Measurements from ENCODE around the gene TXLNG.

TXLNG gene

DNA sequence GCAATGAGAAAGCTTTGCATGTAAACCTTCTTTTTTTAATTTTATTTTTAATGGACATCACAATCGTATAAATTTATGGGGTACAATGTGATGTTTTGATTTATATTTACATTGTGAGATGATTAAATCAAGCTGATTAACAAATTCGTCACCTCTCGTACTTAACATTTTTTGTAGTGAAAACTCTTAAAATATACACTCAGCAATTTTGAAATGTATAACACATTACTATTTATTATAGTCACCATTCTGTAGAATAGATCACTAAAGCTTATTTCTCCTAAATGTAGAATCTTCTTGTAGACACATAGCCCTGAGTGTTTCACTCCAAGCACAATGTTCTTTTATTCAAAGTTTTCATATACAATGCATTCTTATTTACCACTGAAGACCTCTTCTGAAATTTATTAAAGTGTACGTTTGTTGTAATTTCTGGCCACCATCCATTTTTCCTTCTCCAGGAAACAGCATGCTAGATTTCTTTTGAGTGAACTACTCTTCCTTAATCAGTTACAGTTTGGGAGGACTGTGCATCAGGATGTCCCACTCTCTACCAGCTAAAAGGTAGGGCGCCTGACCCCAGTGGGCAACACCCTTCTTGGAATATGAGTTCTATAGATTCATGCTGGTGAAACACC lies 88.3 kb downstream of the TXLNG start:
- DNase-seq (ENCODE audit: low read depth): no peak

DNA sequence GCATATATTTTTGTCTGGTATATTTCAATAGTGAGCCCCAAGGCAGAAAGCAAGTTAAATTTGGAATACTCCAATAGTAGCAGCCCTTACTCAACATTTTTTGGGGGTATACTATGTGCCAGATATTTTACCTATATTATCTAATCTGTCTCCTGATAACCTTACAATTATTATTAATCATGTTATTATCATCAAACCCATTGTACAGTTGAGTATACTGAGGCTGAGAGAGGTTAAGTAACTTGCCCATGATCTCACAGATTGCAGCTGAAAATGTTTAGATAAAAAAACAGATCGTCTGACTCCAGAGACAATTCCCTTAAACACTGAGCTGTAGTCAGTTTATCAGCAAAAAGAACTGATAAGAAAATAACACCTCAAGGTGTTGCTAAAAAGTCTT lies 90.4 kb downstream of the TXLNG start:
- DNase-seq (ENCODE audit: low read depth): no peak

DNA sequence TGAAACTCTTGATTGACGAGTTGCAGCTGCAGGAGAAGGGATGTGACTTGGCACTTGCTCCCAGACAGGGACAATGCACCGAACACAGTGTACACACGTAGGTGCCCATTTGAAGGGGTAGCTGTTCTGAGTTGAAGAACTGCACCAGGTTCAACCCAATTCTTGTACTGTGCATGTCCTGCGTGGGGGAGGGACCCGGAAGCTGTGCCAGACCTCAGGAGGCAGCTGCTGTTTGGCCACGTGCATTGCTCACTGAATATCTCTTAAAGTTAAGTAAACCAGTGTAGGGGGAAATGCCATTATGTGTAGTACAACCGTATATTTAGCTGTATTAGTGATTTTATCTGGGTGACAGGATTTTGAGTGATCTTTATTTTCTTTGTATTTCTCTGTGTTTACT lies 95.9 kb downstream of the TXLNG start:
- DNase-seq (ENCODE audit: low read depth): no peak

DNA sequence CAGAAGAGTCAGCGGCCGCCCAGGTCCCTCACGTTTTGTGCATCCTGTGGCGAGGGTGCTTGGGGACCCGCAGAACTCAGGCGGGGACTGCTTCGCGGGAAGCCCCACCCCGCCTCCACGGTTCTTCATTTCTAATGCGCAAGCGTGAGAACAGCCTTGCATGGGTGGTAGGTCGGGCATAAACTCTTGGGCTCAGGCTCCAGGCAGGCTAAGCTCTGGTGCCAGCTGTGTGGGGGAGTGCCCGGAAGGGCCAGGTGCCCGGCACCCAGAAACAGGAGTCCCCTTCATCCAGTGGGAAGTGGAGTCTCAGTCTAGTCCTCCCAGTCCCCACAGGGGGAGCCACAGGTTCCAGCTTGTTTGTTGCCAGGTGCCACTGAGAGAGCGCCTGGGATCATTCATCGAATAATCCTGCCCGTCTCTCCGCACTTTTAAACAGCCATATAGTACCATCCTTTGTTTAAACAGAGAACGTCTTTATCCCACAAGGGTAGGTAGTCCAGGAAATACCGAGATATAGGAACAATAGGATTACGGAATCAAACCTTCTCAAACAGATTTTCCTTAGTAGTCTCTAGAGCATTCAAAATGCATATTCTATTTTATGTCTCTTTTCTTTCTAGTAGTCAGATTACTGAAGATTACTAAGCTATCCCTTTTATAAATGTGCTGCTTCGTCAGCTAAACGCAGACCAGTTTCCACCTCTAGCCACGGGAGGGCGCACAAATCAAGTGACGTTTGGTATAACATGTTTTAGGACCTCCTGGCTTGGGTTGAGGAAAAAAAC lies 96.6 kb downstream of the TXLNG start:
- peak; percentile 44 for DNase-seq (ENCODE audit: low read depth)

DNA sequence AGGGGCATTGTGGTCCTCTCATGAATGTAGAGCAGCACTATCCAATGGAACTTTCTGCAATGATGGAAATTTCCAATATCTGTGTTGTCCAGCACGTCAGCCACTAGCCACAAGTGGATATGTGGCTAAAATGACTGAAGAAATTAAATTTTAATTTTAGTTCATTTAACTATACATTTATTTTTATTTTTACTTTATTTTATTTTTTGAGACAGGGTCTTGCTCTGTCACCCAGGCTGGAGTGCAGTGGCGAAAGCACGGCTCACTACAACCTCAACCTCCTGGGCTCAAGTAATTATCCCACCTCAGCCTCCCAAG lies 97.2 kb downstream of the TXLNG start:
- no peak for DNase-seq (ENCODE audit: low read depth)

DNA sequence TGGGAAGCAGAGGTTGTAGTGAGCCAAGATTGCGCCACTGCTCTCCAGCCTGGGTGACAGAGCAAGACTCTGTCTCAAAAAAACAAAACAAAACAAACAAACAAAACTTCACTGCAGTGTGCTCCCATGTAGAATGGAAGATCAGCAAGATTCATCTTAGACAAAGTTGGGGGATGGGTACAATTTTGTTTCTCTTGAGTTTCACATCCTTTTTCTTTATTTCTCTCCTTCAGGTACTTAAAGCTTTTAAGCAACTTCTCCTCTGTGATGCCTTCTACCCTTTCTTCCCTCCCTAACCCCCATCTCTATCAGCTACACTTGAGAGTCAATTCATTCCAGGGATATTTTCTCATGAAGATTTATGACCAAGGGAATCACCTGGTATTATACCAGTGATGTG lies 99.4 kb downstream of the TXLNG start:
- DNase-seq (ENCODE audit: low read depth): no peak

DNA sequence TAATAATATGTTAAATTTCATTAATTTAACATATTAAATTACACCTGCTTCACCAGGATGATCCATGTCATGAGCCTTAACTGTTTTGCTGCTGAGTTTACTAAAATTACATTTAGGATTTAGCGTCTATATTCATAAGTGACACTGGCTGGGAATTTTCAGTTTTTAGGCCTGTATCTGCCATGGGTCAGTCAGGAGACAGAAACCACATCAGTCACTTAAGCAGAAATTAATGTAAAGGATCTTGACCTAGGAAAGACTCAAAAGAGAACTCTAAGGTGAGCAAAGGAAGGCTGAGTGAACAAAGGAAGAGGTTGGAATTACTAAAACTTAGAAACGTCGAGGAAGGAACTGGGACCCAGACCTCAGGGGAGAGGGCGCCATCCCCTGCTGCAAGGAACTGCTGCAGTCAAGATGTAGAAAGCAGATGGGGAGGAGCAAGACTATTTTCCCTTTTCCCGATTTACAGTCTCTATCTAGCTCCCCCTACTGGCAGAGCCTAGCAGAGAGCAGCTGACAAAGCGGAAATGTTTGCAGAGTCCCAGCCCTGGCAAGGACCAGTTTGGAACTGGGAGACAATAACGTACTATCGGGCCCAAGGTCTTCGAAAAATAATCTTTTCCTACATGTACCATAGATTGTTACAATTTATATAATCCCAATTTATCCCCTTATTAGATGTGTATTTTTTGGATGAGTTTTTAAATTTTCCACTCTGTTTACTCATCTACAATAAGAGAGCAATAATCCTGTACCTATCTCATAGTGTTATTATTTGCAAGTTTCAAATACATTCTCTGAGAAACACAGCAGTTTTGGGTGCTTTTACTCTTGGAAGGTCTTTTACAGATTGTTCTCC lies 106.5 kb downstream of the TXLNG start:
- DNase-seq (ENCODE audit: low read depth): no peak
